ENCODE results near the gene CLDN24.

DNA sequence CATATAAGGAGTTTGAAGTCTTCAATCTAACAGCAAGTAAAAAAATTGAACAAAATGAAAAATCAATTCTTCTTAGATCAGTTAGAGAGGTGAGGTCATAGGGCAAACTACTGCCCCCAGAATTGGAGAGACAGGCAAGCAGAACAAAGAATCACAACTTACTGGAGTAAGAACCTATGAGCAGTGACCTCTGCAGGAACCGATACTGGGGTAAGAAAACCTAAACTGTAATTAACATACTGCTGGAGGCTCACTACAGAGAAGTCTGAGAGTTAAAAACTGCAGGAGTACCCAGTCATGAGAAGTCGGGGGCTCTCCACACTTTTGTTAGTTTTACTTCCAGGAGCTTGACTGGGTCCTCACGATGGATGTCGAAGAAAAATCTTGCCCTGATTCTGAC is 18.2 kb downstream of the CLDN24 start:
- TF ChIP-seq POLR2AphosphoS5 (IDR thresholded peaks at IDR 0.05; ENCODE audit: low read depth, low read length) = no peak
- TF ChIP-seq, protein P1, sequence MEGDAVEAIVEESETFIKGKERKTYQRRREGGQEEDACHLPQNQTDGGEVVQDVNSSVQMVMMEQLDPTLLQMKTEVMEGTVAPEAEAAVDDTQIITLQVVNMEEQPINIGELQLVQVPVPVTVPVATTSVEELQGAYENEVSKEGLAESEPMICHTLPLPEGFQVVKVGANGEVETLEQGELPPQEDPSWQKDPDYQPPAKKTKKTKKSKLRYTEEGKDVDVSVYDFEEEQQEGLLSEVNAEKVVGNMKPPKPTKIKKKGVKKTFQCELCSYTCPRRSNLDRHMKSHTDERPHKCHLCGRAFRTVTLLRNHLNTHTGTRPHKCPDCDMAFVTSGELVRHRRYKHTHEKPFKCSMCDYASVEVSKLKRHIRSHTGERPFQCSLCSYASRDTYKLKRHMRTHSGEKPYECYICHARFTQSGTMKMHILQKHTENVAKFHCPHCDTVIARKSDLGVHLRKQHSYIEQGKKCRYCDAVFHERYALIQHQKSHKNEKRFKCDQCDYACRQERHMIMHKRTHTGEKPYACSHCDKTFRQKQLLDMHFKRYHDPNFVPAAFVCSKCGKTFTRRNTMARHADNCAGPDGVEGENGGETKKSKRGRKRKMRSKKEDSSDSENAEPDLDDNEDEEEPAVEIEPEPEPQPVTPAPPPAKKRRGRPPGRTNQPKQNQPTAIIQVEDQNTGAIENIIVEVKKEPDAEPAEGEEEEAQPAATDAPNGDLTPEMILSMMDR (IDR thresholded peaks at IDR 0.05) = no peak

Measured in Panc1 (cell line).